ENCODE data around the gene ODAD4.

DNA sequence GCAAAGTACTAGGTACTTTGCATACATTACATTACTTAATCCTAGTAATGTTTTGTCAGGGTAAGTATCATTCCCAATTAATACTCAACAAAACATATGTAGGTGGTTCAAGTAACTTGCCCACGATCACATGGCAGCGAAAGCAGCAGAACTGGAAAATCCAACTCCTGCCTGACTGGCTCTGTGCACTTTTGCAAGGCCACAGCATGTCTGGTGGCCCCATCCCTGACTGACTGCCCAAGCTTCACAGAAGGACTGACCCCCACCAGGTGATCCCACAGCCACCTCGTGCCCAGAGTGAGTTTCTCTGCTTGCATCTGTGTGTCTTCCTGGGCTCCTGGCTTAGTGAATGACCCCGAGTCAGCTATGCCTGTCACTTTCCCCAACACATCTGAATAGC, 47.6 kb downstream of the ODAD4 start:
- TF ChIP-seq, protein P1, sequence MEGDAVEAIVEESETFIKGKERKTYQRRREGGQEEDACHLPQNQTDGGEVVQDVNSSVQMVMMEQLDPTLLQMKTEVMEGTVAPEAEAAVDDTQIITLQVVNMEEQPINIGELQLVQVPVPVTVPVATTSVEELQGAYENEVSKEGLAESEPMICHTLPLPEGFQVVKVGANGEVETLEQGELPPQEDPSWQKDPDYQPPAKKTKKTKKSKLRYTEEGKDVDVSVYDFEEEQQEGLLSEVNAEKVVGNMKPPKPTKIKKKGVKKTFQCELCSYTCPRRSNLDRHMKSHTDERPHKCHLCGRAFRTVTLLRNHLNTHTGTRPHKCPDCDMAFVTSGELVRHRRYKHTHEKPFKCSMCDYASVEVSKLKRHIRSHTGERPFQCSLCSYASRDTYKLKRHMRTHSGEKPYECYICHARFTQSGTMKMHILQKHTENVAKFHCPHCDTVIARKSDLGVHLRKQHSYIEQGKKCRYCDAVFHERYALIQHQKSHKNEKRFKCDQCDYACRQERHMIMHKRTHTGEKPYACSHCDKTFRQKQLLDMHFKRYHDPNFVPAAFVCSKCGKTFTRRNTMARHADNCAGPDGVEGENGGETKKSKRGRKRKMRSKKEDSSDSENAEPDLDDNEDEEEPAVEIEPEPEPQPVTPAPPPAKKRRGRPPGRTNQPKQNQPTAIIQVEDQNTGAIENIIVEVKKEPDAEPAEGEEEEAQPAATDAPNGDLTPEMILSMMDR (conservative IDR thresholded peaks at IDR 0.05; ENCODE audit: low read depth, low read length), result no peak
- TF ChIP-seq EZH2 (IDR thresholded peaks at IDR 0.05; ENCODE audit: low read length, unreplicated experiment) (no peak), EZH2phosphoT487 (IDR thresholded peaks at IDR 0.05; ENCODE audit: borderline replicate concordance, low read length) (no peak)
